Spleen (tissue), 7 donors: ENCODE data around the gene KIF12.

ENCODE experiments used
- POLR2A ChIP-seq, 3 donors: fragments of 450-650 bp; IDR thresholded peaks; one replicate each; pipeline ENCODE4 v1.5.1; 2017; ENCODE audit warnings: antibody characterized with exemption in 3 of 3, mild to moderate bottlenecking in 1 of 3
- POLR2AphosphoS5 ChIP-seq, 3 donors: sonication (generic); formaldehyde crosslinking; IDR thresholded peaks; one replicate each; pipeline ENCODE4 v1.5.1; 2017; ENCODE audit warnings: antibody characterized with exemption in 3 of 3
- TF ChIP-seq, protein P1 (sequence below), 11 experiments: fragments of 200-600 bp in 7 of 11; fragments of 450-650 bp in 4 of 11; sonication (generic) in 4 of 11; IDR thresholded peaks in 8 of 11; conservative IDR thresholded peaks in 3 of 11; 1 replicate in 7 of 11; 2 replicates in 4 of 11; pipeline versions ENCODE4 v1.4.0 to v1.8.0; 2016 to 2021; ENCODE audit warnings: antibody characterized with exemption in 11 of 11, inconsistent platforms in 4 of 11, mild to moderate bottlenecking in 1 of 11
- donor health status: DM: no; HTN: no; CAD: no; lungs with moderate emphysema.
- donor health status: DM: no; HTN: no; CAD: no.
- donor health status: DM: no; HTN: no; CAD: no.

DNA sequence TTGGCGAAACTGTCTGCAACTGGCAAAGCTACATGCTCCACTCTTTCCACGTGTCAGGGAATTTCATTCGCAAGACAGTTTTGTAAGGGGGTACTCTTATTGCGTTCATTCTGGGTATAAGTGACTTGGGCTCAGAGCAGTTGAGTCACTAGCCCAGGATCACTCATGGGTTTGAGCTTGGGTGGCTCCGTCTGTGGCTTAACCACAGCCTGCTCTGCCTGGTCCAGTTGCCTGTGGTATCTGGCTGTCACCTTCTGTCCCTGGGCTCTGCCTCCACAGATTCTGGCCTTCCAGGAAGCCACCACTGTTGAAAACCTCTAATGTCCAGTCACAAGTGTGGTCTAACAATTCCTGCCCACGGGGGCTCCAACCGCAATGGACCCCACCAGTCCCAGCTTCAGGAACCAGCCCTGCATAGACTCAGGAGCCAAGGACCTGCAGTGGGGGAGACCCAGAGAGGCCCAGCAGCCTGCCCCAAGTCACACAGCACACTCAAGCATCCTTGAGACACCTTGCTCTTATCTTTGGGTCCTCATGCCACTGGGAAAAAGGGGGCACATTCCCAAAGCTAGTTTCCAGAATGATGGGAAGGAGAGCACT lies 10.4 kb downstream of the KIF12 start:
- TF ChIP-seq, protein P1, sequence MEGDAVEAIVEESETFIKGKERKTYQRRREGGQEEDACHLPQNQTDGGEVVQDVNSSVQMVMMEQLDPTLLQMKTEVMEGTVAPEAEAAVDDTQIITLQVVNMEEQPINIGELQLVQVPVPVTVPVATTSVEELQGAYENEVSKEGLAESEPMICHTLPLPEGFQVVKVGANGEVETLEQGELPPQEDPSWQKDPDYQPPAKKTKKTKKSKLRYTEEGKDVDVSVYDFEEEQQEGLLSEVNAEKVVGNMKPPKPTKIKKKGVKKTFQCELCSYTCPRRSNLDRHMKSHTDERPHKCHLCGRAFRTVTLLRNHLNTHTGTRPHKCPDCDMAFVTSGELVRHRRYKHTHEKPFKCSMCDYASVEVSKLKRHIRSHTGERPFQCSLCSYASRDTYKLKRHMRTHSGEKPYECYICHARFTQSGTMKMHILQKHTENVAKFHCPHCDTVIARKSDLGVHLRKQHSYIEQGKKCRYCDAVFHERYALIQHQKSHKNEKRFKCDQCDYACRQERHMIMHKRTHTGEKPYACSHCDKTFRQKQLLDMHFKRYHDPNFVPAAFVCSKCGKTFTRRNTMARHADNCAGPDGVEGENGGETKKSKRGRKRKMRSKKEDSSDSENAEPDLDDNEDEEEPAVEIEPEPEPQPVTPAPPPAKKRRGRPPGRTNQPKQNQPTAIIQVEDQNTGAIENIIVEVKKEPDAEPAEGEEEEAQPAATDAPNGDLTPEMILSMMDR (IDR thresholded peaks at IDR 0.05 in 8 of 11, conservative IDR thresholded peaks at IDR 0.05 in 3 of 11): no peak
- TF ChIP-seq POLR2A (IDR thresholded peaks at IDR 0.05): no peak
- TF ChIP-seq POLR2AphosphoS5 (IDR thresholded peaks at IDR 0.05): no peak
